Dedifferentiated amniotic fluid mesenchymal stem cell (primary cell): ENCODE results near the gene RDH13.
"Not testable (repeated sequence)": the region's sequence is repeated elsewhere in the genome, so short reads cannot be mapped to it uniquely, and the experiment has no call there.

Experiments used
- DNase-seq: peaks from one replicate; pipeline ENCODE4 v3.0.0-alpha.2; 2016; ENCODE audit errors: extremely low spot score

RDH13 gene

DNA sequence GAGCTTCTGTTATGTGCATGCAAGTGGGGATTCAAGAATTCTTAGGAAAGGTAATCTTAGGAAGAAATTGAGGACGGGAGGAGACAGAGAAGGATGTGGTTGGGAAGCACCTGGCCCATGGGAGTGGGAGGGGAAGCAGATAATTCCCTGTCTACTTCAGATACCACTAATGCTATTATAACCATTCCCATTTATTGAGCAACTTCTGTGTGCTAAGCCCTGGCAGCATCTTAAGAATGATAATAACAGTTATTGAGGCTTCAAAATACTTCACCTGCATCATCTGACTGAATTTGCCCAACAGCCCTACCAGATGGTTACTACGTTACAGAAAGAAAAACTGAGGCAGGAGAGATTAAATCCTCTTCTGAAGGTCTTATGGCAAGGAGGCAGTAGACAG lies 14.2 kb upstream of the RDH13 start:
- no peak for DNase-seq

DNA sequence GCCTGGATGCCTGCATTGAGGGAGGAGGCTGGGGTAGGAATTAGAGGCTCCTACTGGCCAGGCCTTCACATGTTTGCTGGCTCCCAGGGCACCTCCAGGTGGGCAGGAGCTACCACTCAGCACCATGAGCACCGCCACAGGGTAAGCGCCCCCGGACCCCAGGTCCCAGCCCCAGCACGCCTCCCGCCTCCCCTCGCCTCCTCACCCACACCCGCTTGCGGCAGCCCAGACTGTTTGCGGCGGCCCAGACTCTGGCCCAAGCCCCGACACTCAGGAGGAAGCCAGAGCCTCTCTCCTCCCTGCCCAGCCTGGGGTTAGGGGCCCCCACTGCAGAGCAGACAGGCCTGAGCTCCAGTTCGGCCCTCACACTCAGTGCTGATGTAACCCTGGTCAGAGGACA lies 13.4 kb upstream of the RDH13 start:
- DNase-seq, result no peak

DNA sequence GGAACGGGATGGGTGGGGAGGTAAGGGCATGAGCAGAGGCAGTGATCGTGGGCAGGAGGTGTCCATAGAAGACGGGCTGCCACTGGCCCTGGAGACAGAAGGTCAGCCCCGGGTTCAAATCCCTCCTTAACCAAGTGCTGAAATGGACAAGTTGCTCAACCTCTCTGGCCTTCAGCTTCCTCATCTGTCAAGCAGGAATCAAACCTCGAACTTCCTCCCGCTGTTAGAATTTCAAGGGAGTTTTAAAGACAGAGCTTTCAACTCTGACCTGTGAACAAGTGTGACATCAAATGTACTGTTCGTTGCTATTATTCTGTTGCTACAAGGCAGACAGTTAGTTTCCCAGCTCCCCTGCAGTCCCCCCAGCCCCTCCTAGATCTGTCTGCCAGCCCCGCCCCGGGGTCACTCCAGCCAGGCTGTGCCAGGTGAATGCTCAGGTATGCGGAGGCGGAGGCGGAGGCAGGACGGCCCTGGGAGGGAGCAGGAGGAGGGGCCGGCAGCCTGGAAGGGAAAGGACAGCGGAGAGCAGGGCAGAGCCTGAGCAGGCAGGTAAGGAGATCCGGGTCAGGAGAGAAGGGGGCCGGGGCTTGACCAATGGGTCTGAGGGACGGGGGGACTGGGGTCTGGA lies 12.5 kb upstream of the RDH13 start, which contains the start of gene EPS8L1:
Gene EPS8L1, plus strand, starts transcription at position 499 of the 628 bp plus-strand sequence. CDS start 576 bp downstream, outside the sequence.
- DNase-seq, result no peak

DNA sequence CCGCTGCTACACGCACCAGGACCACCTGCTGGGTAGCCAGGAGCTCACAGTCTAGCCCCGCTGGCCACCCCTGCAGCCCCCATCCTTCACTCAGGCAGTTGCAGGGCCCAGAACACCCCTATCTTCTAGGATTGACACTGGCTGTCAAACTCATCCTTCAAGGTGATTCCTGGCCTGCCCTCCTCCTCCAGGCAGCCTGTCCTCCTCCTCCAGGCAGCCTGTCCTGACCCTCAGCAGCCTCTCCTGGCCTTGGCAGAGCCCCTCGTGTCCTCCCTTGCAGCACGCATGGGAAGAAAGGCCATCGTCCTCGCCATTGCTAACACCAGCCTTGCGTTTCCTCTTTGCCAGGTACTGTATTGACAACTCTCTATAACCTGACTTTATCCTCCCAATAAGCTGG lies 9.0 kb upstream of the RDH13 start:
- DNase-seq, result no peak

DNA sequence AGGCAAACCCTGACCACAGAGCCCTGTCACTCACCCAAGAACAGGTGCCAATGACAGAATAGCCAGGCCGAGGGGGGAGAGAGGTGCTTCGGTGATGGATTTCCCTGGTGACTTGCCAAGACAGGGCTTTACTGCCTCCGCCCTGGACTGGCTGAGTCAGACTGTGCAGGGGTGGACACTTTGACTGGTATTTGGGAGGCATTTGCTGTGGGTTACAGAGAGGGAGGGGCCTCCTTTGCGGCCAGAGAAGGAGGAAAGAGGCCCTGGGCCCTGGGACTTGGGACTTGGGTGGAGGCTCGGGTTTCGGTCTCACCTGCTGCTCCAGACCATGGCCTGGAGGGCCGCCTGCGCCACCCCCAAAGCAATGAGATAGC lies 8.2 kb upstream of the RDH13 start:
- DNase-seq, result no peak

DNA sequence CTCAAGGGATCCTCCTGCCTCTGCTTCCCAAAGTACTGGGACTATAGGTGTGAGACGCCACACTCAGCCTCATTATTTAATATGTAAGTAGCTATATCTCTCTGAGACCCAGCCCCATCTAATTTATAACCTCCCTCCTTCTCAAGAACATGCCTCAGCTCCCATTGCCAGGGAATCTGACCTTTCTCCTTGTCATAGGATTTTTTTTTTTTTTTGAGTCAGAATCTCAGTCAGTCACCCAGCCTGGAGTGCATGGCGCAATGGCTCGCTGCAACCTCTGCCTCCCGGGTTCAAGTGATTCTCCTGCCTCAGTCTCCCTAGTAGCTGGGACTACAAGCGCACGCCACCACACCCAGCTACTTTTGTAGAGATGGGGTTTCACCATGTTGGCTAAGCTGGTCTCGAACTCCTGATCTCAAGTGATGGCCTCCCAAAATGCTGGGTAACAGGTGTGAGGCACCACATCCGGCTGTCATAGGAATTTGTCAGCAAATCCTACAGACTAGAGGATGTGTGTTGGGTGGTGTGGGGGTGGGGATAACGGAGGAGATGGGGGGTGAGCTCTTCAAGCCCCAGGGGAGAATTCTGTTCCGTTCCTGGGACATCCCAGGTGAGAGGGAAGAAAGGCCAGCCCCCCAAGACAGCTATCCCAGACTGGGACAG lies 7.6 kb upstream of the RDH13 start:
- no peak for DNase-seq

DNA sequence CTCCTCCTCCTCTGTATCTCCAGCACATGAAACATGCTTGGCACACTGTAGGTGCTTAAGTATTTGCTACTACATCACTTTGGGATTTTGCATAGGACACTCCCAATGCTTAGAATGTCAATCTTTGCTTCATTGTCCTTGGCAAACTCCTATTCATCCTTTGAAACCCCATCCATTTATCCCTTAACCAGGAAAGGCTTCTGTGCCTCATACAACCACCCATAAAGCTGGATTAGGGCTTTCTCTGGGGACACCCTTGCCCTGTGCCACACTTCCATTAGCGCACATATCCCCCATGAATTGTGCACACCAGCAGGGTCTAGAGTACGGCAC lies 6.9 kb upstream of the RDH13 start:
- DNase-seq, result no peak

DNA sequence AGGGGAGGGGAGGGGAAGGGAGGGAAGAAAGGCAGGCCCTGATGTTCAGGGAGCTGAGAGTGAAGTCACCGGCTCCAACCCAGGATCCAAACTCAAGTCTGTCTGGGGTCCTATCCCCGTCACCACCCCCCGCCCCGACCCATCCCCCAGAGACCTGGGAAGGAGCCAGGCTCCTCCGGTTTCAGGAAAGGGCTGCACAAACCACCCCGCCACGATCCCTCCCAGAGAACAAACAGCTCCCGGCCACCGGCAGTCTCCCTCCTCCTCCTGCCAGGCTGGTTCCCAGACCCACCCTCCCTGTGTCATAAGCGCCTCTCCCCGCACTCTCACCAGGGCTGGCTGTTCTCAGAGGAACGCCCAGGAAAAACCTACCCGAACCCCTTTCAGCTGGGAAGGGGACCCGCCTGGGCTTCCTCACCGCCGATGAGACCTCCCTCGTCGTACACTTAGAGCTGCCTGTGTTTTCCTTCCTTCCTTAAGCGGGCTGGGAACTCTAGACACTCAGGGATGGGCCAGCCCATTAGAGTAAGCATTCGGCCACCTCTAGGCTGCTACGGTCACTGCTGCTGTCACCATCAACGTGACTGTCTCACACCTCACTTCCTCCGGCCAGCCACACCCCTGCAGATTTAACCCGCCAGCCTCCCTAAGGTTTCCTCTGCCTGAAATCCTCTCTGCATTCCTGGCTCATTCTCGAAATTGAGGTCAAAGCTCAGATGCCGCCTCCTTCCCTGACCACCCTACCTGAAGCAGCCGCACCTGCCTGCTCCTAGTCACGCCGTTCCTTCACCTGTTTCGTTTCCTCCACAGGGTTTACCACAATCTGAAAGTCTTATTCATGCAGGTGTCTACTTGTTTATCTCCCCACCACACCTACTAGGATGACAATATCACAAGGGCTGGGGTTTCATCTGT lies 6.3 kb upstream of the RDH13 start:
- no peak for DNase-seq

DNA sequence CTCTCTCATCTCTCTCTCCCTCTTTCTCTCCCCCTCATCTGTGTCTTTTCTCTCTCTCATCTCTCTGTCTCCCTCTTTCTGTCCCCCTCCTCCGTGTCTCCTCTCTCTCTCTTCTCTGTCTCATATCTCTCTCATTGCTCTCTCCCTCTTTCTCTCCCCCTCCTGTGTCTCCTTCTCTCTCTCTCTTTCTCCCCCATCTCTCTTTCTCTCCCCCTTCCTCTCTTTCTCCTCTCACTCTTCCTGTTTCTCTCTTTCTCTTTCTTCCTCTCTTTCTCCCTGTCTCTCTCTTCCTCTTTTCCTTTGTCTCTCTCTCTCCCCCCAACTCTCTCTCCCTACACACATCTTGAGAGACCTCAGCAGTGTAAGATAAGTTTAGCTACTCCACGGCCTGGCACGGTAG lies 4.9 kb upstream of the RDH13 start:
- DNase-seq, result no peak

DNA sequence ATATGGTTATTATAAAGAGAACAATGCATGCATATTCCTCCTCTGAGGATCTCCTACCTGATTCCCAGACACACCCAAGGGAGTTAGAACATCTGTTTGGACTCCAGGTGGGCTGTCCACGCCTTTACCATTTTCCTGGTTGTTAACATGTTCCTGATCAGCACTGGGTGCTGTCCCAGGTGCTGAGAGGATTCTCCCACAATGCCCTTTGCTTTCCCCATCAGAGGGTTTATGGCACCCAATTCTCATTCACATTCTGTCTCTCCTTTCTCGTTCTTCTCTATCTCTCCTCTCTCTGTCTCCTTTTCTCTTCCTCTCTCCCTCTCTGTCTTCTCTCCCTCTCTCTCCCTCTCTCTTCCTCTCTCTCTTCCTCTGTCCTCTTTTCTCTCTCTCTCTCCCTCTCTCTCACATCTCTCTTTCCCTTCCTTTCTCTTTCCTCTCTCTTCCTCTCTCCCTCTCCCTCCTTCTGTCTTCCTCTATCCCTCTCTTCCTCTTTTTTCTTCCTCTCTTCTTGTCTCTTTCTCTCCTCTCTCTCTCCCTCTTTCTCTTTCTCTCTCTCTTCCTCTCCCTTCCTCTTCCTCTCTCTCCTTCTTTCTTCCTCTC lies 3.3 kb upstream of the RDH13 start:
- no peak for DNase-seq

DNA sequence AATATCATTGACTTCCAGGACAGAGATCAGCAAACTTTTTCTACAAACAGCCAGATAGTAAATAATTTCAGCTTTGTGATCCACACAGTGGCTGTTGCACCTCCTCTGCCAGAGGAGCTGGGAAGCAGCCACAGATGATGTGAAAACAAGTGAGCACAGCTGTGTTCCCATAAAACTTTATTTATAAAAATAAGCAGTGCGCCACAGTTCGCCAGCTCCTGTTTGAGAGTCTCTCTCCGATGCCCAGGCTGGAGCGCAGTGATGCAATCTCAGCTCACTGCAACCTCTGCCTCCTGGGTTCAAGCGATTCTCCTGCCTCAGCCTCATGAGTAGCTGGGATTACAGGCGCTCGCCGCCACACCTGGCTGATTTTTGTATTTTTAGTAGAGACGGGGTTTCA lies 2.6 kb upstream of the RDH13 start:
- DNase-seq, result not testable (repeated sequence)

DNA sequence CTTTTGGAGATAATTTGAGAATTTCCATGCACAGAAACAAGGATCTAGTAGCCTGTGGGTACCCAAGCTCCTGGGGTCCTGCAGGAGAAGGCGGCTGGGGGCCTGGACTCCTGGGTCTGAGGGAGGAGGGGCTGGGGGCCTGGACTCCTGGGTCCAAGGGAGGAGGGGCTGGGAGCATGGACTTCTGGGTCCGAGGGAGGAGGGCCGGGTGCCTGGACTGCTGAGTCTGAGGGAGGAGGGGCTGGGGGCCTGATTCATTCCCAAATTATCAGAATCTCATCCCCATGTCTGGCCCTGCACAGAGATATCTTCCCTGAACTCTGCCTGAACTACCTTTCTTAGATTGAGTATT lies 520 bp upstream of the RDH13 start:
- no peak for DNase-seq

DNA sequence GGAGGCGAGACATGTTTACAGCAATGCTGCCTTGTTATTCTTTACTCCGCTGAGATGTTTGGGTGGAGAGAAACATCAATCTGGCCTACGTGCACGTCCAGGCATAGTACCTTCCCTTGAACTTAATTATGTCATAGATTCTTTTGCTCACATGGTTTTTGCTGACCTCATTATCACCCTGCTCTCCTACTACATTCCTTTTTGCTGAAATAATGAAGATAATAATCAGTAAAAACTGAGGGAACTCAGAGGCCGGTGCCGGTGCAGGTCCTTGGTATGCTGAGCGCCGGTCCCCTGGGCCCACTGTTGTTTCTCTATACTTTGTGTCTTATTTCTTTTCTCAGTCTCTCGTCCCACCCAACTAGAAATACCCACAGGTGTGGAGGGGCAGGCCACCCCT lies 2.7 kb downstream of the RDH13 start:
- DNase-seq, result not testable (repeated sequence)

DNA sequence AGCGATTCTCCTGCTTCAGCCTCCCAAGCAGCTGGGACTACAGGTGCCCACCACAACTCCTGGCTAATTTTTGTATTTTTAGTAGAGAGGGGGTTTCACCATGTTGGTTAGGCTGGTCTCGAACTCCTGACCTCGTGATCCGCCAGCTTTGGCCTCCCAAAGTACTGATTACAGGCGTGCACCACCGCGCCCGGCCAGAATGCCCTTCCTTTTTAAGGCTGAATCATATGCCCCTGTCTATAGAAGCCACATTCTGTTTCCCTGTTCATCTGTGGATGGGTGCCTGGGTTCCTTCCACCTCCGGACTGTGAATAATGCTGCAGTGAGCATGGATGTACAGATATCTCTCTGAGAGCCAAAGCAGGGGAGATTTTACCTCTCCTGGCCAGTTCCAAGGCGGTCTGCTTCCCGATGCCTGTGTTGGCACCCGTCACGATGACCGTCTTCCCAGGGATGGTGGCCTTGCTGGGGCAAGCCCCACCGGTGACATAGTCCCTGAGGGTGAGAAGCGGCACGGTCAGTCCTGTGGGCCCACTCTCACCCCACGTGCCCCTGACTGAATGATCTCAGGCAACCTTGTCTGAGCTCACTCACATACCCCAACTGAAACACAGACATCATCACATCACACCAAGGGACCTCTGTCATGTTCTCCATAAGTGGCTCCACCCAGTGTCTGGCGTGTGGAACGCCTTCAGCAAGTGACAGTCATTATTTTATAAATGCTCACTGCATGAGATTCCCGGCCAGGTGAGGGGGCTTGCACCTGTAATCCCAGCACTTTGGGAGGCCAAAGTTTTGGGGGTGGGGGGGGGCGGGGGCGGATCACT lies 4.0 kb downstream of the RDH13 start:
- DNase-seq, result no peak

DNA sequence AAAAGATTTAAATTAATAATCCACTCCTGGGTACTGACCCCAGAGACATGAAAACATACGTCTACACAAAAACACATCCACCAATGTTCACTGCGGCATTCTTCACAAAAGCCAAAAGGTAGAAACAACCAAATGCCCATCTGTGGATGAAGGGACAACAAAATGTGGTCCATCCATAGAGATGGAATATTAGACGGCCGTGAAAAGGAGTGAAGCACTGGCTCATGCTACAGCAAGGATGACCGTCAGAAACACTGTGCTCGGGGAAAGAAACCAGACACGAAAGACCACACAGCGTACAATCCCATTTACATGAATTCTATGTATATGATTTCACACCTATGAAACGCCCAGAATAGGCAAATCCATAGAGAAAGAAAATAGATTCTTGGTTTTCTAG lies 6.1 kb downstream of the RDH13 start:
- no peak for DNase-seq

DNA sequence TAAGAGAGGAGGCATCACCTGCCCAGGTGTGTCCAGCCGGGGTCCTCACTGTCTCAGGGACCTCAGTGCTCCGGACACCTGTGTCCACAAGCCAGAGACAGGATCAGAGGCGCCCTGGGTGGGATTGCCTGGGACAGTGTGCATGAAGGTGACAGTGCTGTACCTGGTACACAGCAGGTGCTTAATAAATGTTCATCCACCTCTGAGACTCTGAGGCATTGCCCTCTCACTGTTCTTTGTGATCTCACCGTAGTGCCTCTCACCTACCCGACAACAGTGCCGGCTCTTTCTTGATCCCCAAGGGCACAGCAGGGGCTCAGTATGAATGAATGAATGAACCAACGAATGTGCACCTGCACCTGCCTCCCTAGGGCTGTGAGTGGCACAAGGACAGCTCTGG lies 9.2 kb downstream of the RDH13 start:
- no peak for DNase-seq

DNA sequence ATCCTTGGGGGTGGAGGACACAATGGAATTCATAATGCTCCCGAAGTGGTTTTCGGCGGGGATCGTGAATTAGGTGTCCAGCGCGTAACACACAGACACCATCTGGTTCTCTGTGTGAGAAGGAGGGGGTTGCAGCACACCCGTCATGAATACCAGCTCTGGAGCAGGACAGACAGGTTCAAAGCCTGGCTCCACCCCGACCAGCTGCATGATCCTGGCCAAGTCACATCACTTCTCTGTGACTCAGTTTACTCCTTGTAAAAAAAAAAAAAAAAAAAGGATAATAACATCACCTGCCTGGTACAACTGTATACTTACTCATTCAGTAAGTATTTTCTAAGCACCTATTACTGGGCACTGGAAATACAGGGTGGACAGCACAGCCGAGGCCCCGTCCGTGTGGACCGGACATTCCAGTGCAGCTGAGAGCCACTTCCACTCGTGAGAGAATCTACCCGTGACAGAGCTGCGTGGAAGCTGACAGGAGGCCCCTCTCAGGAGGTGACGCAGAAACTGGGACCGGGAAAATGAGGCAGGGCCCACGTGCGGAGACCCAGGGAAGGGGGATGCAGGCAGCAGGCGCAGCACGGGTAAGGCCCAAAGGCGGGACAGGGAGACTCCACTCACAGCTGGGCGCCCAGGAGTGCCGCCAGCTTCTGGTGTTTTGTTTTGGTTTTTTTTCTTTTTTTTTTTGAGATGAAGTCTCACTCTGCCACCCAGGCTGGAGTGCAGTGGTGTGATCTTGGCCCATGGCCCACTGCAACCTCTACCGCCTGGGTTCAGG lies 12.0 kb downstream of the RDH13 start:
- DNase-seq, result no peak

DNA sequence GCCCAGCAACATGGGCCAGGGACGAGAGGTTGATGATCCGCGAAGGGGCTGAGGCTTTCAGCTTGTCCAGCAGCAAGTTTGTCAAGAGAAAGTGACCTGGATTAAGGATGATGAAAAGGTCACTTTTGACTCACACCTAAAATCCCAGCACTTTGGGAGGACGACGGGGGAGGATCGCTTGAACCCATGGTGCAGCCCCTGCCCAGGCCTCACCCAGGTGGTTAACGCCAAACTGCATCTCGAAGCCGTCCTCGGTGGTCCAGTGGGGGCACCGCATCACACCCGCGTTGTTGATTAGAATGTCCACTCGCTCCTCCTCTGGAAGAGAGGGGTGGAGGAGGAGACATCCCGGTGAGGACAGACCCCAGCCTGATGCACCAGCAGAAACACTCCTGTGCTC lies 14.5 kb downstream of the RDH13 start:
- no peak for DNase-seq

DNA sequence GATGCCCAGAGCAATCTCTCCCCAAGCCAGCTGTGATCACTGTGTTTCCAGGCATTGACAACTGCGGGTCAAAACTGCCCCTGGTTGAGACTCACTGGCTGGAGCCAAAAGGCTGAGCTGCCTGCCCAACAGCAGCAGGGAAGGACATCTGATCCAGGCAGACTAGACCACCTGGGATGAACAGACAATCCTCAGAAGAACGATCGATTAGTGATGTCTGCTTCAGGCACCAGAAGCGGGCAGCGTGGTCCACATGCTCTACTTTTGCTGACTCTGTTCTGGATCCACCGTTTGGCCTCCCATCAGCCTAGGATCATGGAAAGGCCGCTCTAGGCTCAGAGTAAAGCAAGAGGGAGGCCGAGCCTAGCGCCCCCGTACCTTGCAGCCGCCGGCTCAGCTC lies 15.0 kb downstream of the RDH13 start:
- DNase-seq, result no peak

DNA sequence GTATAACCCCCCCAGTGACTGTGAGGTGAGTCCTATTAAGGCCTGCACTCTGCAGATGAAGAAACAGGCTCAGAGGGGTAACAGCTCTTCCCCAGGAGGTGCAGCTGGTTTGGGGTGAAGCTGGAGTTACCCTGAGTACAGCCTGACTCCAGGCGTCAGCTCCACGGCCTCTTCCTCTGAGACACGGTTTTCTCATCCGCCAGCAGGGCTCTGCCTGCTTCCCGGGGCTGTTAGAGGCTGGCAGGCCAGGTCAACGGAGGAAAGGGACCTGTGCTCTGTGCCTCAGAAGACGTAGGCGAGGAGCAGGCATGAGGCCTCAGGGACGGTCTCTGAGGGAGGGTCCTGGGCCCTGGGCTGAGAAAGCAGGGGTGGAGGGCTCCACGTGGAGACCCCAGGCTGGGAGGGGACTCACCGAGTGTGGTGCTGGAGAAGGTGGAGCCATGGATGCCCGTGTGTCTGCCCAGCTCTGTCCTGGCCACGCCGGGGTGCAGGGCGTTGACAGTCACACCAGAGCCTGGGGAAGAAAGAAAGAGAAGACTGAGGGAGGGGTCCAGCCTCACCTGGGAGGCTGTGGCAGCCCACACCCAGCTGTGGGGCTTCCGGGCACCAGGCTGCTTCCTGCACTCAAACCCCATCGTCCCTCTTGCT lies 15.8 kb downstream of the RDH13 start:
- no peak for DNase-seq
